Mesothelial cell of epicardium (in vitro differentiated cells): ENCODE data around the gene HDAC4. TPM values are rescaled to one million over a fixed set of nuclear protein-coding genes. Genes with fewer than 3 reads are reported as not detected.

Experiments used
- DNase-seq, 2 experiments: peaks; one replicate each; pipeline ENCODE4 v3.0.0; 2021; ENCODE audit warnings: low spot score in 2 of 2; ENCODE audit not compliant: unreplicated experiment in 2 of 2
- H3K27ac Mint-ChIP-seq: 2 replicates; pipeline ENCODE4 v1.8.0; 2021; ENCODE audit warnings: mixed read lengths
- H3K27me3 Mint-ChIP-seq: 2 replicates; pipeline ENCODE4 v1.8.0; 2021; ENCODE audit warnings: low read depth, mixed read lengths
- H3K36me3 Mint-ChIP-seq: 2 replicates; pipeline ENCODE4 v1.8.0; 2021; ENCODE audit warnings: mixed read lengths
- H3K4me1 Mint-ChIP-seq: 2 replicates; pipeline ENCODE4 v1.8.0; 2021; ENCODE audit warnings: mixed read lengths
- H3K4me3 Mint-ChIP-seq: 2 replicates; pipeline ENCODE4 v1.8.0; 2021; ENCODE audit warnings: mild to moderate bottlenecking, moderate library complexity, mixed read lengths
- H3K9me3 Mint-ChIP-seq: 2 replicates; pipeline ENCODE4 v1.8.0; 2021; ENCODE audit warnings: mixed read lengths
- total RNA-seq: library from RNA; stranded (reverse); gene quantifications from 3 replicates; pipeline ENCODE4 v1.2.1, GENCODE V29; 2021
- TF ChIP-seq, protein P1 (sequence below): fragments of 200-600 bp; sonication (generic); IDR thresholded peaks from one replicate; pipeline ENCODE4 v1.5.0; 2021; ENCODE audit warnings: antibody characterized with exemption; ENCODE audit not compliant: unreplicated experiment

The HDAC4 gene
- total RNA-seq, 1 donor from 2014 or later, result 59.2 TPM

DNA sequence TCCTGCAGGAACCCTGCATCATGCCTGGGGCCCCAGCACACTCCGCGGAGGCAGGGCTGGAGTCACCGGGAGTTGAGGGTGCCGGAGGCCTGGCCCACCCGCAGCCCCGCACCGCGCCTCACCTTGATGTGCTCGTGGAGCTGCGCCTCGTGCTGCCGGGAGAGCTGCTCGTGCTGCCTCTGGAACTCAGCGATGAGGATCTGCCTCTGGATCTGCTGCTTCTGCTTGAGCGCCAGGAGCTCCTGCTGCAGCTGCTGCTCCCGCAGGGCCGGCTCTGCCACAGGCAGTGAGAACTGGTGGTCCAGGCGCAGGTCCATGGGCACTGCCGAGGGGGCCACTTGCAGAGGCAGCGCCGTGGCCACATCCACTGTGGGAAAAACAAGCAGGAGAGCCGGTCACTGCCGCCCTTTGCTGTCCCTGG lies 211.1 kb downstream of the HDAC4 start:
- TF ChIP-seq, protein P1, sequence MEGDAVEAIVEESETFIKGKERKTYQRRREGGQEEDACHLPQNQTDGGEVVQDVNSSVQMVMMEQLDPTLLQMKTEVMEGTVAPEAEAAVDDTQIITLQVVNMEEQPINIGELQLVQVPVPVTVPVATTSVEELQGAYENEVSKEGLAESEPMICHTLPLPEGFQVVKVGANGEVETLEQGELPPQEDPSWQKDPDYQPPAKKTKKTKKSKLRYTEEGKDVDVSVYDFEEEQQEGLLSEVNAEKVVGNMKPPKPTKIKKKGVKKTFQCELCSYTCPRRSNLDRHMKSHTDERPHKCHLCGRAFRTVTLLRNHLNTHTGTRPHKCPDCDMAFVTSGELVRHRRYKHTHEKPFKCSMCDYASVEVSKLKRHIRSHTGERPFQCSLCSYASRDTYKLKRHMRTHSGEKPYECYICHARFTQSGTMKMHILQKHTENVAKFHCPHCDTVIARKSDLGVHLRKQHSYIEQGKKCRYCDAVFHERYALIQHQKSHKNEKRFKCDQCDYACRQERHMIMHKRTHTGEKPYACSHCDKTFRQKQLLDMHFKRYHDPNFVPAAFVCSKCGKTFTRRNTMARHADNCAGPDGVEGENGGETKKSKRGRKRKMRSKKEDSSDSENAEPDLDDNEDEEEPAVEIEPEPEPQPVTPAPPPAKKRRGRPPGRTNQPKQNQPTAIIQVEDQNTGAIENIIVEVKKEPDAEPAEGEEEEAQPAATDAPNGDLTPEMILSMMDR, result no peak
- Mint-ChIP-seq H3K4me1 (peaks cover 4% of the 10 kb centered on the region), H3K4me3 (no peak overlapping the region), H3K27me3 (no peaks in the 10 kb centered on the region), H3K9me3 (no peaks in the 10 kb centered on the region), H3K36me3 (peaks cover 36% of the 10 kb centered on the region), H3K27ac (no peak overlapping the region)
- DNase-seq, result peak in 1 of 2 experiments; percentile 29

DNA sequence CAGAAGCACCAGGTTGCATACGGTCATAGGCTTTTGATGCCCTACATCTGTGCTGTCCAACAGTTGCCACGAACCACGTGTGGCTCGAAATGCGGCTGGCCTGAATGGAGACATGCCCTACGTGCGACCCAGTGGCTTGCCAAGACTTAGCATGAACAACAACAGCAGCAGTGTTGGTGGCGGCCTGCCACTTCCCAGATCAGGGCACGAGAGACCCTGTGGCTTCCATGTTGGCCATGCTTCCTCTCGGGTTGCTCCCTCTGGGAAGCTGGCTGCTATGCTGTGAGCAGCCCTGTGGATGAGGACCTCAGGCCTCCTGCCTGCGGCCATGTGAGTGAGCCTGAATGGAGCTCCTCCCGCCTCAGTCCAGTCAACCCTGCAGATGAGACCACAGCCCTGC lies 212.3 kb downstream of the HDAC4 start:
- peaks cover 36% of the 10 kb centered on the region for H3K36me3 Mint-ChIP-seq
- no peaks in the 10 kb centered on the region for H3K27me3 Mint-ChIP-seq
- H3K27ac Mint-ChIP-seq, result no peak overlapping the region
- H3K4me1 Mint-ChIP-seq, result peaks cover 7% of the 10 kb centered on the region
- DNase-seq, result peak in 1 of 2 experiments; percentile 24
- no peaks in the 10 kb centered on the region for H3K9me3 Mint-ChIP-seq
- no peak overlapping the region for H3K4me3 Mint-ChIP-seq
- TF ChIP-seq, protein P1, result no peak

DNA sequence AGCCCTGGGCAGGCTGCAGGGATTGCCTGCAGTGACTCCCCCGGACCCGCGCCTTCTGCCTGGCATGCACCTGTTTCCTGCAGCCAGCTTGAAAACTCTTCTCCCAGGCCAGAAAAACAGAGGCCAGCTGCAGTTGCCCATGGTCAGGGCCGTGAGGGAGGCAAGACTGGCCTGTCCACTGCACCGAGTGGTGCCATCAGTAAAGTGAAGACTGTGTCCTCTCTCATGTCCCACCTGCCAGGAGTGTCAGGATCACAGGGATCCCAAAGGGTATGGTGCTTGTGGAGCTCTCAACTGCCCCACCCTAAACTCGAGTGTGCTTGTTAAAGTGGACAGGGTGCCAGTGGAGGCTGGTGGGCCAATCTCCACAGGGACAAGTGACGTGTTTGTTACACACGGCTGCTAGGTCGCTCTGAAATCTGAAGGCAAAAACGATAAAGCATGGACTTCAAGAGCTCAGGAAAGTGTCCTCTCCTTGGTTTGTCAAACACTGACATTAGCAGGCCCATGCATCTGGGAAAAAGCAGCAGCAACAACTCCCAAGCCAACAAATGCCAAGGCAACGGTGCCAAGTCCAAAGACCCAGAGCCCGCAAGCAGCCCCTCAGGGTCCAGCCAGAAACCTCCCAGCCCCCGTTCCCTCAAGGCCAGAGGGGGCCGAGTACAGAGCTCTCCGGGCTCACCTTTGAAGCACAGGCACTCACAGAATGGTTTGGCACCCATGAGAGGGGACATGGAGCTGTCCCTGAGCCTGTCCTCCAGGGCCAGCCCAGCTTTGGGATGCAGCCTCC lies 213.2 kb downstream of the HDAC4 start:
- Mint-ChIP-seq H3K36me3 (peaks cover 36% of the 10 kb centered on the region), H3K4me3 (no peak overlapping the region), H3K9me3 (no peaks in the 10 kb centered on the region), H3K27ac (no peak overlapping the region), H3K27me3 (no peaks in the 10 kb centered on the region), H3K4me1 (peaks cover 15% of the 10 kb centered on the region)
- TF ChIP-seq, protein P1, result no peak
- DNase-seq, result peak in 1 of 2 experiments; percentile 34

DNA sequence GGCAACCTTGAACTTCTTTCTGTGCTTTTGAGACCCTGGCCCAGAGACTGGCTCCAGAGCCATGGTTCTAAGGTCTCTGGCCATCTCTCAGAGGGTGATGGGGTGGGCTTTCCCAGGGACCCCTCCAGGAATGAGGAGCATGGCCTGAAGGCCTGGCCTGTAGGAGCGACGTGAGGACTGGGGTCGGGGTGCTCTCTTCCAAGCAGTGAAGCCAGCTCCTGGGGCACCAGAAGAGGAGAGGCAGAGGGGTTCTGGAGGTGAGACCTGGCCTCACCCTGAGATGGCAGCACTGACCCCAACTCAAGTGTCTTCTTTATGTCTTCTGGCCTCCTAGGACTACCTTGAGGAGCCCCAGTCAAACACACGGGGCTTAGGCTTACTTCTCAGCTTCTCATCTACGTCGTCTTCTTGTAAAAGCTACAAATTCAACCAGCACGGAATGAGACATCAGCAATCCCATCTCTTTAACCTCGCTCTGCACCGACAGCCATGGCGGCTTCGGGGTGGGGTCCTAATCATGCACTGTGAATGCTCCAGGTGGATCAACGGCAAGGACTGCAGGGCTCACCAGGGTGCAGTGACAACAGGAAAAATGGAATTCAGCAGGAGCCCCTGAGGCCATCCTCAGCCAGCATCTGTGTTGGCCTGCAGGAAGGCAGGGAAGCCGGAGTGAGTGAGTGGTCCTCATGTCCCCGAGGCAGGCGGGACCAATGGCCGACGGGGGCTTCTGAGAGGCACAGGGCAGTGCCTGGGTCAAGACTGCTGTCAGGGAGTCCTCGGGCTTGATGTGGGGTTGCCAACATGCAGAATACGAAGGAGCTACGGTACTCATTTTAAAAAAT lies 214.1 kb downstream of the HDAC4 start:
- no peaks in the 10 kb centered on the region for H3K9me3 Mint-ChIP-seq
- H3K27ac Mint-ChIP-seq, result no peak overlapping the region

More for the DNA sequence above, 214.1 kb downstream of the HDAC4 start:
- Mint-ChIP-seq H3K36me3 (peaks cover 36% of the 10 kb centered on the region), H3K27me3 (no peaks in the 10 kb centered on the region), H3K4me3 (no peak overlapping the region), H3K4me1 (peaks cover 22% of the 10 kb centered on the region)
- peak in 1 of 2 experiments; percentile 24 for DNase-seq
- TF ChIP-seq, protein P1, result no peak
